ENCODE results near the gene CD81.

DNA sequence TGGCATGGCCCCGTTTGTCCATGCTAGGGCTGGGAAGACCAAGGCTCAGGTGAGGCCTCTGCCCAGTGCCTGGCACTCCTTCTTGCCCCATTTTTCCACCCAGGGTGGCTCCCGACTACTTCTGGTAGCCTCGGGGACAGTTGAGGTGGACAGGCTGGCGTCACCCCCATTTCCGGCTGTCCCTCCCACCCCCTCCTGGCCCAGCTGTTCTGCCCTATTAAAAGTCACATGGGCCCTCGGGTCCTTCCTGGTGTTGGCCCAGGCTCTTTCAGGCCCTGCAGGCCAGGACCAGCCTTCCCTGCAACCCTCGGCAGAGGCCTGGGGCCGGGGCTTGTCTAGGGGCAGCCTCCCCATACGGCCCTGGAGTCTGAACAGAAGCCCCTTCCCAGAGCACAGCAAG is 9.5 kb downstream of the CD81 start:
- TF ChIP-seq, protein P1, sequence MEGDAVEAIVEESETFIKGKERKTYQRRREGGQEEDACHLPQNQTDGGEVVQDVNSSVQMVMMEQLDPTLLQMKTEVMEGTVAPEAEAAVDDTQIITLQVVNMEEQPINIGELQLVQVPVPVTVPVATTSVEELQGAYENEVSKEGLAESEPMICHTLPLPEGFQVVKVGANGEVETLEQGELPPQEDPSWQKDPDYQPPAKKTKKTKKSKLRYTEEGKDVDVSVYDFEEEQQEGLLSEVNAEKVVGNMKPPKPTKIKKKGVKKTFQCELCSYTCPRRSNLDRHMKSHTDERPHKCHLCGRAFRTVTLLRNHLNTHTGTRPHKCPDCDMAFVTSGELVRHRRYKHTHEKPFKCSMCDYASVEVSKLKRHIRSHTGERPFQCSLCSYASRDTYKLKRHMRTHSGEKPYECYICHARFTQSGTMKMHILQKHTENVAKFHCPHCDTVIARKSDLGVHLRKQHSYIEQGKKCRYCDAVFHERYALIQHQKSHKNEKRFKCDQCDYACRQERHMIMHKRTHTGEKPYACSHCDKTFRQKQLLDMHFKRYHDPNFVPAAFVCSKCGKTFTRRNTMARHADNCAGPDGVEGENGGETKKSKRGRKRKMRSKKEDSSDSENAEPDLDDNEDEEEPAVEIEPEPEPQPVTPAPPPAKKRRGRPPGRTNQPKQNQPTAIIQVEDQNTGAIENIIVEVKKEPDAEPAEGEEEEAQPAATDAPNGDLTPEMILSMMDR (IDR thresholded peaks at IDR 0.05): no peak
- no peak for TF ChIP-seq ZFX (IDR thresholded peaks at IDR 0.05; ENCODE audit: borderline replicate concordance)

All from 22Rv1 (cell line).